ENCODE results near the gene KRT17.
"Not testable (repeated sequence)": the region's sequence is repeated elsewhere in the genome, so short reads cannot be mapped to it uniquely, and the experiment has no call there.

KRT17 gene

DNA sequence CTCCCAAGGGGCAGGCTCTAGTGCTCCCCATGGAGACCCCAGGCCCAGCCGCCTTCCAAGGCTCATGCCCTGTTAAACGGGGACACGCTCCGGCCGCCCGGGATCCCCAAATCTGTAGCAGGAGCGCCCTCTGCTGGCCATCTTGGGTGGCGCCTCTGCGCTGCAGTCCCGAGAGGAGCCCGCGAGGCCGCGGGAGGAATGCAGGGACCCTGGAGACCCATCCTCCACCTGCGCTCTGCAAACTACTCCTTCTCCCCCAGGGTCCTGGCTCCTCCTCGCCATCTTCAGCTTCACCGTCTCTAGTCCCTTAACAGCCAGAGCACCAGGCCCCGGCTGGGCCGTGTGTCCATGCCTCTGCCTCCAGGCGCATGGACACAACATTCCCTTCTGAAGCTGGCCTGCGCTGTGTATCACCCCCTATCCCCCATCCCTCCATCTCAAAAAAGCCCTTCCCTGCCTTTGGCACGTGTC, 23.6 kb upstream of the KRT17 start:
- no peaks in the 10 kb centered on the region for H3K36me3 ChIP-seq (ENCODE audit: control insufficient read depth in 1 of 2, insufficient read depth in 2 of 2, low read depth in 1 of 2, low read length in 2 of 2)
- H2BK5ac ChIP-seq (ENCODE audit: low read depth, low read length, poor library complexity, severe bottlenecking), result no peak overlapping the region
- 3% methylated on average over 22 of the region's 22 CpGs for WGBS
- no peak overlapping the region for H2AK5ac ChIP-seq (ENCODE audit: low read length, severe bottlenecking)
- H3K18ac ChIP-seq (ENCODE audit: low read depth in 1 of 2, low read length in 2 of 2), result peak overlapping the region; percentile 70 to 89
- H3K9ac ChIP-seq (ENCODE audit: low read length), result peak overlapping the region; percentile 90
- peak overlapping the region in 1 of 2 experiments; percentile 78 for H3K23ac ChIP-seq (ENCODE audit: low read length in 2 of 2)
- peak overlapping the region; percentile 98 for H2AFZ ChIP-seq (ENCODE audit: low read depth, low read length)
- H3K14ac ChIP-seq (ENCODE audit: low read length in 2 of 2), result peak overlapping the region in 1 of 2 experiments; percentile 69
- H2BK120ac ChIP-seq (ENCODE audit: low read depth, low read length), result peak overlapping the region; percentile 2
- peaks cover 0 to 8% of the 10 kb centered on the region in 2 experiments for H3K27me3 ChIP-seq (ENCODE audit: control insufficient read depth in 1 of 2, insufficient read depth in 1 of 2, low read length in 2 of 2)
- H4K8ac ChIP-seq (ENCODE audit: low read length), result peak overlapping the region; percentile 91
- DNase-seq, result peak; percentile 65
- H3K79me1 ChIP-seq (replicated peaks; ENCODE audit: low read length, poor library complexity, severe bottlenecking), result no peaks in the 10 kb centered on the region
- H3K4me2 ChIP-seq (ENCODE audit: low read length, poor library complexity, severe bottlenecking), result peak overlapping the region; percentile 60
- peak overlapping the region; percentile 92 for H4K91ac ChIP-seq (ENCODE audit: low read length)
- H3K4ac ChIP-seq (ENCODE audit: low read depth in 1 of 2, low read length in 2 of 2), result peak overlapping the region in 1 of 2 experiments; percentile 58
- H2BK12ac ChIP-seq (ENCODE audit: low read length in 2 of 2), result peak overlapping the region; percentile 59 to 82
- H3K4me1 ChIP-seq (ENCODE audit: control insufficient read depth, insufficient read depth, low read depth, low read length), result peaks cover 20% of the 10 kb centered on the region
- H3K4me3 ChIP-seq (ENCODE audit: insufficient read depth in 1 of 2, low read depth in 1 of 2, low read length in 2 of 2), result peak overlapping the region; percentile 47 to 70
- H3K27ac ChIP-seq (ENCODE audit: low read length, poor library complexity, severe bottlenecking), result peak overlapping the region; percentile 8
- no peaks in the 10 kb centered on the region for H3K9me3 ChIP-seq (ENCODE audit: control insufficient read depth, low read length)
- H2BK15ac ChIP-seq (ENCODE audit: low read depth, poor library complexity, severe bottlenecking), result peak overlapping the region; percentile 52

- Histone ChIP-seq H3K4me2 (ENCODE audit: low read length, poor library complexity, severe bottlenecking) (no peak overlapping the region), H3K27ac (ENCODE audit: low read length, poor library complexity, severe bottlenecking) (no peak overlapping the region), H3K4me1 (ENCODE audit: control insufficient read depth, insufficient read depth, low read depth, low read length) (peaks cover 20% of the 10 kb centered on the region), H3K18ac (ENCODE audit: low read depth in 1 of 2, low read length in 2 of 2) (peak overlapping the region; percentile 70 to 74), H3K9ac (ENCODE audit: low read length) (no peak overlapping the region), H3K36me3 (ENCODE audit: control insufficient read depth in 1 of 2, insufficient read depth in 2 of 2, low read depth in 1 of 2, low read length in 2 of 2) (no peaks in the 10 kb centered on the region), H2AFZ (ENCODE audit: low read depth, low read length) (peak overlapping the region; percentile 21), H3K23ac (ENCODE audit: low read length in 2 of 2) (no peak overlapping the region), H4K8ac (ENCODE audit: low read length) (peak overlapping the region; percentile 91), H3K14ac (ENCODE audit: low read length in 2 of 2) (peak overlapping the region in 1 of 2 experiments; percentile 5), H2BK5ac (ENCODE audit: low read depth, low read length, poor library complexity, severe bottlenecking) (no peak overlapping the region), H3K9me3 (ENCODE audit: control insufficient read depth, low read length) (no peaks in the 10 kb centered on the region), H4K91ac (ENCODE audit: low read length) (peak overlapping the region; percentile 93), H2BK120ac (ENCODE audit: low read depth, low read length) (no peak overlapping the region), H3K4me3 (ENCODE audit: insufficient read depth in 1 of 2, low read depth in 1 of 2, low read length in 2 of 2) (no peak overlapping the region), H3K4ac (ENCODE audit: low read depth in 1 of 2, low read length in 2 of 2) (no peak overlapping the region), H2AK5ac (ENCODE audit: low read length, severe bottlenecking) (peak overlapping the region; percentile 16), H3K27me3 (ENCODE audit: control insufficient read depth in 1 of 2, insufficient read depth in 1 of 2, low read length in 2 of 2) (peaks cover 0 to 5% of the 10 kb centered on the region in 2 experiments), H2BK15ac (ENCODE audit: low read depth, poor library complexity, severe bottlenecking) (peak overlapping the region; percentile 93), H2BK12ac (ENCODE audit: low read length in 2 of 2) (peak overlapping the region; percentile 37 to 59), H3K79me1 (replicated peaks; ENCODE audit: low read length, poor library complexity, severe bottlenecking) (no peaks in the 10 kb centered on the region)
- WGBS, result 82% methylated on average over 14 of the region's 15 CpGs
- no peak for DNase-seq
These were observed 22.9 kb upstream of the KRT17 start for GRCh38 chr17:41647038-41647813.

- 89% methylated on average over 13 of the region's 13 CpGs for WGBS
- Histone ChIP-seq H3K23ac (ENCODE audit: low read length in 2 of 2) (no peak overlapping the region), H3K18ac (ENCODE audit: low read depth in 1 of 2, low read length in 2 of 2) (no peak overlapping the region), H3K36me3 (ENCODE audit: control insufficient read depth in 1 of 2, insufficient read depth in 2 of 2, low read depth in 1 of 2, low read length in 2 of 2) (no peaks in the 10 kb centered on the region), H3K14ac (ENCODE audit: low read length in 2 of 2) (no peak overlapping the region), H2BK12ac (ENCODE audit: low read length in 2 of 2) (no peak overlapping the region), H2AK5ac (ENCODE audit: low read length, severe bottlenecking) (no peak overlapping the region), H3K79me1 (replicated peaks; ENCODE audit: low read length, poor library complexity, severe bottlenecking) (no peaks in the 10 kb centered on the region), H3K4me2 (ENCODE audit: low read length, poor library complexity, severe bottlenecking) (no peak overlapping the region), H4K91ac (ENCODE audit: low read length) (no peak overlapping the region), H3K9ac (ENCODE audit: low read length) (no peak overlapping the region), H3K9me3 (ENCODE audit: control insufficient read depth, low read length) (no peaks in the 10 kb centered on the region), H4K8ac (ENCODE audit: low read length) (no peak overlapping the region), H2AFZ (ENCODE audit: low read depth, low read length) (no peak overlapping the region), H2BK5ac (ENCODE audit: low read depth, low read length, poor library complexity, severe bottlenecking) (no peak overlapping the region), H3K4ac (ENCODE audit: low read depth in 1 of 2, low read length in 2 of 2) (no peak overlapping the region), H2BK15ac (ENCODE audit: low read depth, poor library complexity, severe bottlenecking) (no peak overlapping the region), H3K4me1 (ENCODE audit: control insufficient read depth, insufficient read depth, low read depth, low read length) (peaks cover 5% of the 10 kb centered on the region), H3K4me3 (ENCODE audit: insufficient read depth in 1 of 2, low read depth in 1 of 2, low read length in 2 of 2) (no peak overlapping the region), H3K27me3 (ENCODE audit: control insufficient read depth in 1 of 2, insufficient read depth in 1 of 2, low read length in 2 of 2) (no peaks in the 10 kb centered on the region), H2BK120ac (ENCODE audit: low read depth, low read length) (no peak overlapping the region), H3K27ac (ENCODE audit: low read length, poor library complexity, severe bottlenecking) (no peak overlapping the region)
- no peak for DNase-seq
These were observed 18.1 kb upstream of the KRT17 start for GRCh38 chr17:41642252-41643156.

DNA sequence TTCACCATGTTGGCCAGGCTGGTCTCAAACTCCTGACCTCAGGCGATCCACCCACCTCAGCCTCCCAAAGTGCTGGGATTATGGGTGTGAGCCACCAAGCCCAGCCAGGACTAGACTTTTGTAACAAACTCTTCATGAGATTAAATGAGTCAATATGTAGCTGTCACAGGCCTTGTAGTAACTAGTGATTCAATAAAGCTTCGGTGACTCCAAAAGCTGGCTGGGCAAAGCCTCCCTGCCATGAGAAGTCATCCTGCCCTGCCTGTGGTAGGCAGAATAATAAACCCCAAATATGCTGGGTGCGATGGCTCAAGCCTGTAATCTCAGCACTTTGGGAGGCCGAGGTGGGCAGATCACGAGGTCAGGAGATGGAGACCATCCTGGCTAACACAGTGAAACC, 16.2 kb upstream of the KRT17 start:
- not testable (repeated sequence) for H2BK15ac ChIP-seq (ENCODE audit: low read depth, poor library complexity, severe bottlenecking); H4K8ac ChIP-seq (ENCODE audit: low read length); H3K36me3 ChIP-seq (ENCODE audit: control insufficient read depth in 1 of 2, insufficient read depth in 2 of 2, low read depth in 1 of 2, low read length in 2 of 2); DNase-seq; H2BK5ac ChIP-seq (ENCODE audit: low read depth, low read length, poor library complexity, severe bottlenecking); H3K4me2 ChIP-seq (ENCODE audit: low read length, poor library complexity, severe bottlenecking); H3K4me1 ChIP-seq (ENCODE audit: control insufficient read depth, insufficient read depth, low read depth, low read length); H2BK12ac ChIP-seq (ENCODE audit: low read length in 2 of 2); H4K91ac ChIP-seq (ENCODE audit: low read length); H3K4ac ChIP-seq (ENCODE audit: low read depth in 1 of 2, low read length in 2 of 2); H3K79me1 ChIP-seq (replicated peaks; ENCODE audit: low read length, poor library complexity, severe bottlenecking); H3K27me3 ChIP-seq (ENCODE audit: control insufficient read depth in 1 of 2, insufficient read depth in 1 of 2, low read length in 2 of 2); H2BK120ac ChIP-seq (ENCODE audit: low read depth, low read length); H3K23ac ChIP-seq (ENCODE audit: low read length in 2 of 2); H3K9me3 ChIP-seq (ENCODE audit: control insufficient read depth, low read length); H3K18ac ChIP-seq (ENCODE audit: low read depth in 1 of 2, low read length in 2 of 2); H3K27ac ChIP-seq (ENCODE audit: low read length, poor library complexity, severe bottlenecking); H3K4me3 ChIP-seq (ENCODE audit: insufficient read depth in 1 of 2, low read depth in 1 of 2, low read length in 2 of 2); H2AFZ ChIP-seq (ENCODE audit: low read depth, low read length); H2AK5ac ChIP-seq (ENCODE audit: low read length, severe bottlenecking); H3K14ac ChIP-seq (ENCODE audit: low read length in 2 of 2); H3K9ac ChIP-seq (ENCODE audit: low read length)
- WGBS, result 93% methylated on average over 4 of the region's 5 CpGs

Data from mesenchymal stem cell (in vitro differentiated cells and primary cell).